ENCODE results near the gene NBPF3.
A peak's percentile ranks its signal among the peaks of the same experiment; 100 is the strongest.
"Not testable (repeated sequence)": the region's sequence is repeated elsewhere in the genome, so short reads cannot be mapped to it uniquely, and the experiment has no call there.

Gene NBPF3, protein sequence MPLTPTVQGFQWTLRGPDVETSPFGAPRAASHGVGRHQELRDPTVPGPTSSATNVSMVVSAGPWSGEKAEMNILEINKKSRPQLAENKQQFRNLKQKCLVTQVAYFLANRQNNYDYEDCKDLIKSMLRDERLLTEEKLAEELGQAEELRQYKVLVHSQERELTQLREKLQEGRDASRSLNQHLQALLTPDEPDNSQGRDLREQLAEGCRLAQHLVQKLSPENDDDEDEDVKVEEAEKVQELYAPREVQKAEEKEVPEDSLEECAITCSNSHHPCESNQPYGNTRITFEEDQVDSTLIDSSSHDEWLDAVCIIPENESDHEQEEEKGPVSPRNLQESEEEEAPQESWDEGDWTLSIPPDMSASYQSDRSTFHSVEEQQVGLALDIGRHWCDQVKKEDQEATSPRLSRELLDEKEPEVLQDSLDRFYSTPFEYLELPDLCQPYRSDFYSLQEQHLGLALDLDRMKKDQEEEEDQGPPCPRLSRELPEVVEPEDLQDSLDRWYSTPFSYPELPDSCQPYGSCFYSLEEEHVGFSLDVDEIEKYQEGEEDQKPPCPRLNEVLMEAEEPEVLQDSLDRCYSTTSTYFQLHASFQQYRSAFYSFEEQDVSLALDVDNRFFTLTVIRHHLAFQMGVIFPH

DNA sequence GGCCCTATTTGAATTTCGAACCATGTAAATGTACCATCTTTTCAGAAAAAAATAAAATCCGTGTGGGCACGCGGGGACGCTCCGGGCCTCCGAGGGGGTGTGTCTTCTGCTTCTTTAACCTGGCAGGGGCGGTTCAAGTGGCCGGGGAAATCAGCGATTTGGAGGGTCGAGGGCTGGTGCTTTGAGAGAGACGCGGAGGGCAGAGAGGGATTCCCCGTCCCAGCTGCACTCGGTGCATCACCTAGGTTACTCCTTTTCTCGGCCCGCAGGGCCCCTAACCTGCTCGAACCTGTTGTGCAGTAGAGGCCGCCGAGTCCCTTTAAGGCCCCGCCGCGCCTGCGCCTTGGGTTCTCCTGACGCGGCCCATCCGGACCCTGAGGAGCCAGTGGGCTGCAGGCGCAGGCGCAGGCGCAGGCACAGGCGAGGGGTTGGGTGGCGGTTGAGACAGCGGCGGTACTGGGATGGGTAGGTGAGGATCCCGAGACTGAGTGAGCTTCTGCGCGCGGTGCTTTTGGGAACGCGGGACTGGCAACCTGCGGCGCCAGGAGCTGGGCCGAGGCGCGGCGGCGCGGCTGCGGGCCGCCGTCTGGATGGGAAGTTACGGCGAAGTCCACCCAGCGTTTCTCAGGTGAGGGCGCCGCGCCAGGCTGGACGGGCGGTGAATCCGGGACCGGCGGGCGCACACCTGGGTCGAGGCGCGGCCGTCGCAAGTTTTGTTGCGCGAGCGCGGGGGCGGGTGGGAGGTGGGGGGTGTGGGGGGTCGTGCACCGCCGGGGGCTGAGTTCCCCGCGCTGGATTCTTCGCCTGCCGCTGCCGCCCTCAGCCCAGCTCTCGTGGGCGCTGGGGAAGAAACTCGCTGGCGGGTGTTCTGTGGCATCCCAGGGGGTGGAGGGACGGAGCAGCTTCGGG, at the start of gene NBPF3:
TSS of gene NBPF3 (plus strand) at position 417 of the 909 bp plus-strand sequence. CDS start 4,950 bp downstream, outside the sequence.
- H3K4me3 ChIP-seq (ENCODE audit: low read depth in 1 of 5, low read length in 5 of 5), result peak within 1 kb of the TSS; percentile 75 to 88 (median 82)
- no peaks in the 10 kb centered on the region for H3K9me3 ChIP-seq (ENCODE audit: control insufficient read depth in 5 of 5, low read length in 5 of 5)
- peak within 1 kb of the TSS in 4 of 5 donors; percentile 46 to 75 (median 67) for H3K9ac ChIP-seq (ENCODE audit: low read length in 5 of 5)
- H3K36me3 ChIP-seq (ENCODE audit: control insufficient read depth in 5 of 5, insufficient read depth in 5 of 5, low read length in 5 of 5), result peaks cover 0 to 3% (median under 1%) of the 10 kb centered on the region in 5 donors
- H3K4me1 ChIP-seq (ENCODE audit: control insufficient read depth in 5 of 5, insufficient read depth in 5 of 5, low read length in 5 of 5), result peaks cover 0 to 33% (median 28%) of the 10 kb centered on the region in 5 donors
- peaks cover 0 to 2% (median 0%) of the 10 kb centered on the region in 5 donors for H3K27me3 ChIP-seq (ENCODE audit: control insufficient read depth in 5 of 5, insufficient read depth in 4 of 5, low read length in 5 of 5)
- H3K27ac ChIP-seq (ENCODE audit: low read depth, low read length), result no peak within 1 kb of the TSS

DNA sequence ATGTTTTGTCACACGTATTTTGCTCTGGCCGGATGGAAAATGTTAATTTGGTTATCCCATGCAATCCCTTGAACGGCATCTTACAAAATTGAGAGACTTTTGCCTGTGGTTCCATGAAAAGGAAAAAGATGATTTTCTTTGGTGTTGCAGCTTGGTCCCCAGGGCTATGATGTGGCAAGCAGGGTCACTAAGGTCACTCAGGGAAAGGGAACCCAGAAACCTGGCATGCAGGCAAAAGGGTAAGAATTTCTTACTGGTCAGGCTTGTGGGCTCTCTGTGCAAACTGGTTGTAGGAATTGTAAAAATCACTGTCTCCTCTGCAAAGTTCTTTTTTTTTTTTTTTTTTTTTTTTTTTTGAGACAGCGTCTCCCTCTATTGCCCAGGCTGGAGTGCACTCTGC, 48.4 kb upstream of the NBPF3 start:
- Histone ChIP-seq H3K9me3 (ENCODE audit: control insufficient read depth in 5 of 5, low read length in 5 of 5) (no peaks in the 10 kb centered on the region), H3K9ac (ENCODE audit: low read length in 5 of 5) (no peak overlapping the region), H3K4me1 (ENCODE audit: control insufficient read depth in 5 of 5, insufficient read depth in 5 of 5, low read length in 5 of 5) (peaks cover 0 to 20% (median 10%) of the 10 kb centered on the region in 5 donors), H3K27me3 (ENCODE audit: control insufficient read depth in 5 of 5, insufficient read depth in 4 of 5, low read length in 5 of 5) (no peaks in the 10 kb centered on the region), H3K36me3 (ENCODE audit: control insufficient read depth in 5 of 5, insufficient read depth in 5 of 5, low read length in 5 of 5) (no peaks in the 10 kb centered on the region), H3K27ac (ENCODE audit: low read depth, low read length) (peak overlapping the region; percentile 15), H3K4me3 (ENCODE audit: low read depth in 1 of 5, low read length in 5 of 5) (no peak overlapping the region)

DNA sequence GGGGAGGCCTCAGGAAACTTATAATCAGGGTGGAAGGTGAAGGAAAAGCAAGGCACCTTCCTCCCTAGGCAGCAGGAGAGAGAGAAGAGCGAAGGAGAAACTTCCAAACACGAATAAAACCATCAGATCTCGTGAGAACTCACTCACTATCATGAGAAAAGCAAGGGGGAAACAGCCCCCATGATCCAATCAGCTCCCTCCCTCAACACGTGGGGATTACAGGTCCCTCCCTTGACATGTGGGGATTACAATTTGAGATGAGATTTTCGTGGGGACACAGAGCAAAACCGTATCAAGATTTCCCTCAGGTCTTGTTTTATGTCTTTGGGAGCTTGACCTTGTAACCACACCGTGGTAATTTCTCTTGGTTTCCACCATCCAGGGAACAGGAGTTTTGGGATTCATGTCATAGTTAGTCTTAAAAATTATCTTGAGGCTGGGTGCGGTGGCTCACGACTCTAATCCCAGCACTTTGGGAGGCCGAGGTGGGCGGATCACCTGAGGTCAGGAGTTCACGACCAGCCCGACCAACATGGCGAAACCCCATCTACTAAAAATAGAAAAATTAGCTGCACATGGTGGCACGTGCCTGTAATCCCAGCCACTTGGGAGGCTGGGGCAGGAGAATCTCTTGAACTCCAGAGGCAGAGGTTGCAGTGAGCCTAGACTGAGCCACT, 47.2 kb upstream of the NBPF3 start:
- Histone ChIP-seq H3K4me1 (ENCODE audit: control insufficient read depth in 5 of 5, insufficient read depth in 5 of 5, low read length in 5 of 5) (peaks cover 0 to 20% (median 10%) of the 10 kb centered on the region in 5 donors), H3K4me3 (ENCODE audit: low read depth in 1 of 5, low read length in 5 of 5) (no peak overlapping the region), H3K27me3 (ENCODE audit: control insufficient read depth in 5 of 5, insufficient read depth in 4 of 5, low read length in 5 of 5) (peaks cover 0 to 1% (median 0%) of the 10 kb centered on the region in 5 donors), H3K9ac (ENCODE audit: low read length in 5 of 5) (no peak overlapping the region), H3K27ac (ENCODE audit: low read depth, low read length) (no peak overlapping the region), H3K36me3 (ENCODE audit: control insufficient read depth in 5 of 5, insufficient read depth in 5 of 5, low read length in 5 of 5) (no peaks in the 10 kb centered on the region), H3K9me3 (ENCODE audit: control insufficient read depth in 5 of 5, low read length in 5 of 5) (no peaks in the 10 kb centered on the region)

DNA sequence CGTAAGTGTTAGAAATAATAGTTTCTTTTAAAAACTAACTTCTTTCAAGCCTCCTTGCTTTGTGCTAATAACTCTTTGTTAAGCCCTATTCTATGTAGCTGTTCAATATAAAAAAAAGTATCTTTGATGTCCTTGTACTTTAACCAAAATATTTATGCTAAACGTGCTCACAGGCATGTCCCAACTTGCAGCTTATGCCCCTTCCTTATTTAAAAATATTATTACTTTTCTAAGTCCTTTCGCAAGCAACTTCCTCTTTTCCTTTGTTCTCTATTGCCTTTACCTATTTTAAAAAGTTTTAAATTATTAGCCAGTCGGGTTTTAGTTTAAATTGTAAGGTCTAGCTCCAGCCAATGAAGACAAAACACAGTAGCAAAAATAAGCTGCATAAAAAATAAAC, 43.4 kb upstream of the NBPF3 start:
- Histone ChIP-seq H3K36me3 (ENCODE audit: control insufficient read depth in 5 of 5, insufficient read depth in 5 of 5, low read length in 5 of 5) (no peaks in the 10 kb centered on the region), H3K27me3 (ENCODE audit: control insufficient read depth in 5 of 5, insufficient read depth in 4 of 5, low read length in 5 of 5) (peaks cover 0 to 3% (median 0%) of the 10 kb centered on the region in 5 donors), H3K27ac (ENCODE audit: low read depth, low read length) (no peak overlapping the region), H3K4me1 (ENCODE audit: control insufficient read depth in 5 of 5, insufficient read depth in 5 of 5, low read length in 5 of 5) (peaks cover 0 to 12% (median 3%) of the 10 kb centered on the region in 5 donors), H3K9me3 (ENCODE audit: control insufficient read depth in 5 of 5, low read length in 5 of 5) (no peaks in the 10 kb centered on the region), H3K4me3 (ENCODE audit: low read depth in 1 of 5, low read length in 5 of 5) (no peak overlapping the region), H3K9ac (ENCODE audit: low read length in 5 of 5) (no peak overlapping the region)

DNA sequence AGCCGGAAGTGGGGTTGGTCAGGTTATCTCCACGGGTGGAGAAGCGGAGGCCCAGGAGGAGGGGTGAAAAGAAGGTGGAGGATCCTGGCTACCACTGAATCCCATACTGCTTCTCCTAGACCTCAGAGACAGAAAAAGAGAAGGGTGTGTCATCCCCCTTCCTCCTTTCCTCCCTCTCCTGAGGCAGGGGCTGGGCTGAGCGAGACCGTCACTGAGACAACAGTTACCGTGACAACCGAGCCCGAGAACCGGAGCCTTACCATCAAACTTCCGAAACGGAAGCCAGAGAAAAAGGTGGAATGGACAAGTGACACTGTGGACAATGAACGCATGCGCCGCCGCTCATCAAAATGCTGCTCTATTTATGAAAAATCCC, 42.1 kb upstream of the NBPF3 start:
- H3K4me3 ChIP-seq (ENCODE audit: low read depth in 1 of 5, low read length in 5 of 5), result no peak overlapping the region
- no peaks in the 10 kb centered on the region for H3K36me3 ChIP-seq (ENCODE audit: control insufficient read depth in 5 of 5, insufficient read depth in 5 of 5, low read length in 5 of 5)
- H3K9me3 ChIP-seq (ENCODE audit: control insufficient read depth in 5 of 5, low read length in 5 of 5), result no peaks in the 10 kb centered on the region
- H3K27me3 ChIP-seq (ENCODE audit: control insufficient read depth in 5 of 5, insufficient read depth in 4 of 5, low read length in 5 of 5), result peaks cover 0 to 3% (median 0%) of the 10 kb centered on the region in 5 donors
- no peak overlapping the region for H3K9ac ChIP-seq (ENCODE audit: low read length in 5 of 5)
- no peak overlapping the region for H3K27ac ChIP-seq (ENCODE audit: low read depth, low read length)
- H3K4me1 ChIP-seq (ENCODE audit: control insufficient read depth in 5 of 5, insufficient read depth in 5 of 5, low read length in 5 of 5), result no peaks in the 10 kb centered on the region

DNA sequence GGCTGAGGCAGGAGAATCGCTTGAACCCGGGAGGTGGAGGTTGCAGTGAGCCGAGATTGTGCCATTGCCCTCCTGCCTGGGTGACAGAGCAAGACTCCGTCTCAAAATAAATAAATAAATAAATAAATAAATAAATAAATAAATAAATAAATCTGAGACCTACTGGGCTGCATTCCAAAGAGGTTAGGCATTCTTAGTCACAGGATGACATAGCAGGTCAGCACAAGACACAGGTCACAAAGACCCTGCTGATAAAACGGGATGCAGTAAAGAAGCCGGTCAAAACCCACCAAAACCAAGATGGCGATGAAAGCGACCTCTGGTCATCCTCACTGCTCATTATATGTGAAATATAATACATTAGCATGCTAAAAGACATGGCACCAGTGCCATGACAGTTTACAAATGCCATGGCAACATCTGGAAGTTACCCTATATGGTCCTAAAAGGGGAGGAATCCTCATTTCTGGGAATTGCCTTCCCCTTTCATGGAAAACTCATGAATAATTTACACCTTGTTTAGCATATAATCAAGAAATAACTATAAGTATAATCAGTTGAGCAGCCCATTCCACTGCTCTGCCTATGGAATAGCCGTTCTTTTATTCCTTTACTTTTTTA, 38.1 kb upstream of the NBPF3 start:
- H3K36me3 ChIP-seq (ENCODE audit: control insufficient read depth in 5 of 5, insufficient read depth in 5 of 5, low read length in 5 of 5); H3K4me3 ChIP-seq (ENCODE audit: low read depth in 1 of 5, low read length in 5 of 5); H3K27me3 ChIP-seq (ENCODE audit: control insufficient read depth in 5 of 5, insufficient read depth in 4 of 5, low read length in 5 of 5); H3K9me3 ChIP-seq (ENCODE audit: control insufficient read depth in 5 of 5, low read length in 5 of 5); H3K9ac ChIP-seq (ENCODE audit: low read length in 5 of 5); H3K27ac ChIP-seq (ENCODE audit: low read depth, low read length); H3K4me1 ChIP-seq (ENCODE audit: control insufficient read depth in 5 of 5, insufficient read depth in 5 of 5, low read length in 5 of 5): not testable (repeated sequence)

DNA sequence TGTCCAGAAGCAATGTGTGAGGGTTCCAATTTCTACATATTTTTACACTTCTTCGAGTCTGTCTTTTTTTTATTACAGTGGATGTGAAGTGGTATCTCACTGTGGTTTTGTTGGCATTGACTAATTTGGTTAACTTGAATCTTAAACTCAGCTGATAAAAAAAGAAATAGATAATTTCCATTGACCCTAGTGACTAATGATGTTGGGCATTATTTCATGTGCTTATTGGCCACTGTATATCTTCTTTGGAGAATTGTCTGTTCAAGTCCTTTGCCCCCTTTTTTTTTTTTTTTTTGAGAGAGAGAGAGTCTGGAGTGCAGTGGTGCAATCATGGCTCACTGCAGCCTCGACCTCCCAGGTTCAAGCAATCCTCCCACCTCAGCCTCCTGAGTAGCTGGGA, 33.3 kb upstream of the NBPF3 start:
- Histone ChIP-seq H3K27ac (ENCODE audit: low read depth, low read length) (no peak overlapping the region), H3K27me3 (ENCODE audit: control insufficient read depth in 5 of 5, insufficient read depth in 4 of 5, low read length in 5 of 5) (peaks cover 0 to 2% (median 0%) of the 10 kb centered on the region in 5 donors), H3K36me3 (ENCODE audit: control insufficient read depth in 5 of 5, insufficient read depth in 5 of 5, low read length in 5 of 5) (no peaks in the 10 kb centered on the region), H3K9me3 (ENCODE audit: control insufficient read depth in 5 of 5, low read length in 5 of 5) (no peaks in the 10 kb centered on the region), H3K4me1 (ENCODE audit: control insufficient read depth in 5 of 5, insufficient read depth in 5 of 5, low read length in 5 of 5) (no peaks in the 10 kb centered on the region), H3K4me3 (ENCODE audit: low read depth in 1 of 5, low read length in 5 of 5) (no peak overlapping the region), H3K9ac (ENCODE audit: low read length in 5 of 5) (no peak overlapping the region)

DNA sequence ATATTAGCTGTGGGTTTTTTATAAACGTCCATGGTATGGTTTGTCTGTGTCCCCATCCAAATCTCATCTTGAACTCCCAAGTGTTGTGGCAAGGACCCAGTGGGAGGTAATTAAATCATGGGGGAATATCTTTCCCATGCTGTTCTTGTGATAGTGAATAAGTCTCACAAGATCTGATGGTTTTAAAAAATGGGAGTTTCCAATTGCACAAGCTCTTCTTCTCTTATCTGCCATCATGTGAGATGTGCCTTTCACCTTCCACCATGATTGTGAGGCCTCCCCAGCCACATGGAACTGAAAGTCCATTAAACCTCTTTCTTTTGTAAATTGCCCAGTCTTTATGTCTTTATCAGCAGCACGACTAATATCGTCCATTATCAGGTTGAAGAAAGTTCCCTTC, 30.0 kb upstream of the NBPF3 start:
- H3K9ac ChIP-seq (ENCODE audit: low read length in 5 of 5); H3K27me3 ChIP-seq (ENCODE audit: control insufficient read depth in 5 of 5, insufficient read depth in 4 of 5, low read length in 5 of 5); H3K4me1 ChIP-seq (ENCODE audit: control insufficient read depth in 5 of 5, insufficient read depth in 5 of 5, low read length in 5 of 5); H3K27ac ChIP-seq (ENCODE audit: low read depth, low read length); H3K9me3 ChIP-seq (ENCODE audit: control insufficient read depth in 5 of 5, low read length in 5 of 5); H3K36me3 ChIP-seq (ENCODE audit: control insufficient read depth in 5 of 5, insufficient read depth in 5 of 5, low read length in 5 of 5); H3K4me3 ChIP-seq (ENCODE audit: low read depth in 1 of 5, low read length in 5 of 5): not testable (repeated sequence)

DNA sequence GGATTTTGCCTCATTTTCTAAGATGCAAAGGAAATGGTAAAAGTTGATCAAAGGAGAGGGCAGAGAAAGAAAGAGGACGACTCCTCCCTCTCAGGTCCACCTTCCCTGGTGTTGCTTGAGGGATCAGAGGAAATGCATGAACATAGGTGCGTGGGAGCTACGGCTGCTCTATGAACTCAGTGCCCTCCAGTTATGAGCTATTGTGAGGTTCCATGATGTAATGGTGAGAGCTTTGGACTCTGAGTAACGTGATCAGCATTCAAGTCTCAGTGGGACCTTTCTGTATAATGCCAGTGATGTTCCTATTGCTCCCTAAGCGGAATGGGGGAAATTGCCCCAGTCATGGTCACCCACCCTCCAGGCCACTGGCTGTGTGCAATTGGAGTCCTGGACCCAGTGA, 25.9 kb upstream of the NBPF3 start:
- Histone ChIP-seq H3K9ac (ENCODE audit: low read length in 5 of 5) (no peak overlapping the region), H3K36me3 (ENCODE audit: control insufficient read depth in 5 of 5, insufficient read depth in 5 of 5, low read length in 5 of 5) (no peaks in the 10 kb centered on the region), H3K4me3 (ENCODE audit: low read depth in 1 of 5, low read length in 5 of 5) (no peak overlapping the region), H3K9me3 (ENCODE audit: control insufficient read depth in 5 of 5, low read length in 5 of 5) (no peaks in the 10 kb centered on the region), H3K4me1 (ENCODE audit: control insufficient read depth in 5 of 5, insufficient read depth in 5 of 5, low read length in 5 of 5) (no peaks in the 10 kb centered on the region), H3K27me3 (ENCODE audit: control insufficient read depth in 5 of 5, insufficient read depth in 4 of 5, low read length in 5 of 5) (peaks cover 0 to 3% (median 0%) of the 10 kb centered on the region in 5 donors), H3K27ac (ENCODE audit: low read depth, low read length) (no peak overlapping the region)
